PC-9 (cell line): ENCODE data around the gene CNBD2. TPM values are rescaled to one million over a fixed set of nuclear protein-coding genes. Genes with fewer than 3 reads are reported as not detected.

Experiments used
- BruUV-seq: library from RNA; stranded (reverse); fragments of 400-500 nt; replicated peaks from 2 replicates; lab custom pipeline; 2021; lab: Mats Ljungman, UMichigan
- CTCF ChIA-PET: fragments of 300-600 bp; sonication (Branson Sonifier 250); formaldehyde crosslinking; loops from one replicate; lab custom pipeline; 2022; ENCODE audit warnings: antibody characterized with exemption; lab: Charles Lee
- POLR2A ChIA-PET: fragments of 300-600 bp; sonication (Branson Sonifier 250); formaldehyde crosslinking; loops from one replicate; lab custom pipeline; 2022; ENCODE audit warnings: antibody characterized with exemption; ENCODE audit not compliant: unreplicated experiment; lab: Charles Lee
- DNase-seq, 2 experiments: peaks; one replicate each; pipeline versions ENCODE4 v3.0.0 to v3.0.0-alpha.2; 2015 to 2022; ENCODE audit warnings: mixed read lengths in 1 of 2
- H2AFZ ChIP-seq: fragments of 200-600 bp; sonication (generic); 2 replicates; pipeline ENCODE4 v1.8.1; 2017; ENCODE audit warnings: antibody characterized with exemption
- H3F3A ChIP-seq: fragments of 200-600 bp; sonication (generic); 2 replicates; pipeline ENCODE4 v1.8.1; 2017; ENCODE audit warnings: antibody characterized with exemption, mild to moderate bottlenecking, low read depth; ENCODE audit not compliant: insufficient read depth
- H3K27ac ChIP-seq: fragments of 200-600 bp; sonication (generic); 2 replicates; pipeline ENCODE4 v1.6.1; 2016; ENCODE audit warnings: mixed run types
- H3K27me3 ChIP-seq: fragments of 200-600 bp; sonication (generic); 2 replicates; pipeline ENCODE4 v1.6.1; 2016; ENCODE audit warnings: low read depth, mixed run types; ENCODE audit not compliant: insufficient read depth
- H3K36me3 ChIP-seq: fragments of 200-600 bp; sonication (generic); 2 replicates; pipeline ENCODE4 v1.6.1; 2016; ENCODE audit warnings: low read depth, mixed run types
- H3K4me1 ChIP-seq: fragments of 200-600 bp; sonication (generic); replicated peaks from 2 replicates; pipeline ENCODE4 v1.6.1; 2016; ENCODE audit warnings: mixed run types; ENCODE audit not compliant: insufficient read depth
- H3K4me2 ChIP-seq: fragments of 200-600 bp; sonication (generic); 2 replicates; pipeline ENCODE4 v1.6.1; 2017; ENCODE audit warnings: mixed run types
- H3K4me3 ChIP-seq: fragments of 200-600 bp; sonication (generic); 2 replicates; pipeline ENCODE4 v1.6.1; 2016; ENCODE audit warnings: mixed run types
- H3K79me2 ChIP-seq: fragments of 200-600 bp; sonication (generic); 2 replicates; pipeline ENCODE4 v1.6.1; 2017; ENCODE audit warnings: low read depth, mixed run types
- H3K9me2 ChIP-seq: fragments of 200-600 bp; sonication (generic); 2 replicates; pipeline ENCODE4 v1.8.1; 2017; ENCODE audit warnings: mild to moderate bottlenecking; ENCODE audit not compliant: insufficient read depth
- H3K9me3 ChIP-seq: fragments of 200-600 bp; sonication (generic); 2 replicates; pipeline ENCODE4 v1.8.1; 2016; ENCODE audit warnings: low read depth; ENCODE audit not compliant: insufficient read depth
- H4K20me1 ChIP-seq: fragments of 200-600 bp; sonication (generic); 2 replicates; pipeline ENCODE4 v1.8.1; 2017; ENCODE audit not compliant: insufficient read depth
- EZH2 ChIP-seq: fragments of 200-600 bp; sonication (generic); IDR thresholded peaks from 2 replicates; pipeline ENCODE4 v1.8.0; 2017; ENCODE audit warnings: antibody characterized with exemption, low read depth
- intact Hi-C: fragments of 100-400 bp; cut with micrococcal nuclease; formaldehyde crosslinking; loops from one replicate; pipeline ENCODE4 v1.10.0; 2022; ENCODE audit not compliant: unreplicated experiment
- total RNA-seq: library from RNA; stranded (reverse); gene quantifications from 2 replicates; pipeline ENCODE4 v1.2.3, GENCODE V29; 2021
- TF ChIP-seq, protein P1 (sequence below): fragments of 200-600 bp; sonication (generic); conservative IDR thresholded peaks from 2 replicates; pipeline ENCODE4 v1.6.1; 2017; ENCODE audit warnings: mixed run types, antibody characterized with exemption, mild to moderate bottlenecking, moderate library complexity

The CNBD2 gene
- total RNA-seq, 1 experiment from 2014 or later: 7.3 TPM

DNA sequence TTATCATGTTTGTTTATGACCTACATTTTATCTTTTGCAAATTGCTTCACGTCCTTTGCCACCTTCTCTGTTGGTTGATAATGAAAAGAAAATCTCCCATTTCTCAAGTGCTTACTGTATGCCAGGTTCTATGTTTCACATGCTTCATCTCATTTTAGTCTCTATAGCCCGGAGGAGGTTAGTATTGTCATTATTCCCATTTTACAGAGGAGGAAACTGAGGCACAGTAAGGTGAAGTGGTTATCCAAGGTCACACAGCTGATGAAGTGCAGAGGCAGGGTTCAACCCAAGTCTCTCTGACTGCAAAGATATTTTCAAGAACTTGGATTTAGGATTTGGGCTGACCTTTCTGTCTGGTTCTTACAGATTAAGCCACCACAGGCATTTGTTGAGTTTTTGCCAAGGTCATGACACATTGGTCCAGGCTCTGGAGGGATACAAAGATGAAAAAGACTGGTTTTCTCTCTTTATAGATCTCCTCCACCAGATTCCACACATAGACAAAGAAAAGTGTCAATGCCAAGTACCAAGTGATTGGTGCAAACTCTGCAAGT is 20.6 kb downstream of the CNBD2 start:
- no peaks in the 10 kb centered on the region for H3K36me3 ChIP-seq
- intact Hi-C loops: no loop called here
- no peak overlapping the region for H3K4me3 ChIP-seq
- CTCF ChIA-PET: no interaction called here
- POLR2A ChIA-PET: no interaction called here
- H2AFZ ChIP-seq: no peak overlapping the region
- no peaks in the 10 kb centered on the region for H3K79me2 ChIP-seq
- no TSS peak for BruUV-seq
- H3K9me2 ChIP-seq: no peaks in the 10 kb centered on the region
- H3K27me3 ChIP-seq: no peaks in the 10 kb centered on the region
- H3K4me1 ChIP-seq: no peaks in the 10 kb centered on the region
- no peak overlapping the region for H3K27ac ChIP-seq
- H3K9me3 ChIP-seq: no peaks in the 10 kb centered on the region
- H3K4me2 ChIP-seq: no peak overlapping the region
- peaks cover 6% of the 10 kb centered on the region; the same call in 1 of the 2 replicates for H3F3A ChIP-seq
- H4K20me1 ChIP-seq: no peaks in the 10 kb centered on the region
- no peak for TF ChIP-seq EZH2
- TF ChIP-seq, protein P1, sequence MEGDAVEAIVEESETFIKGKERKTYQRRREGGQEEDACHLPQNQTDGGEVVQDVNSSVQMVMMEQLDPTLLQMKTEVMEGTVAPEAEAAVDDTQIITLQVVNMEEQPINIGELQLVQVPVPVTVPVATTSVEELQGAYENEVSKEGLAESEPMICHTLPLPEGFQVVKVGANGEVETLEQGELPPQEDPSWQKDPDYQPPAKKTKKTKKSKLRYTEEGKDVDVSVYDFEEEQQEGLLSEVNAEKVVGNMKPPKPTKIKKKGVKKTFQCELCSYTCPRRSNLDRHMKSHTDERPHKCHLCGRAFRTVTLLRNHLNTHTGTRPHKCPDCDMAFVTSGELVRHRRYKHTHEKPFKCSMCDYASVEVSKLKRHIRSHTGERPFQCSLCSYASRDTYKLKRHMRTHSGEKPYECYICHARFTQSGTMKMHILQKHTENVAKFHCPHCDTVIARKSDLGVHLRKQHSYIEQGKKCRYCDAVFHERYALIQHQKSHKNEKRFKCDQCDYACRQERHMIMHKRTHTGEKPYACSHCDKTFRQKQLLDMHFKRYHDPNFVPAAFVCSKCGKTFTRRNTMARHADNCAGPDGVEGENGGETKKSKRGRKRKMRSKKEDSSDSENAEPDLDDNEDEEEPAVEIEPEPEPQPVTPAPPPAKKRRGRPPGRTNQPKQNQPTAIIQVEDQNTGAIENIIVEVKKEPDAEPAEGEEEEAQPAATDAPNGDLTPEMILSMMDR: no peak
- no peak for DNase-seq

- no peaks in the 10 kb centered on the region for H3K79me2 ChIP-seq
- H4K20me1 ChIP-seq: no peaks in the 10 kb centered on the region
- no peaks in the 10 kb centered on the region for H3K9me2 ChIP-seq
- no peak overlapping the region for H3K4me2 ChIP-seq
- BruUV-seq: no TSS peak
- intact Hi-C loops: loop anchor here (5.0 kb wide), 1 partner anchor 479 kb away; no protein-coding TSS in a partner anchor
- no peaks in the 10 kb centered on the region for H3K4me1 ChIP-seq
- no peaks in the 10 kb centered on the region for H3K9me3 ChIP-seq
- H2AFZ ChIP-seq: no peak overlapping the region
- TF ChIP-seq, protein P1: peak; percentile 67
- no peak for TF ChIP-seq EZH2
- no peaks in the 10 kb centered on the region for H3K27me3 ChIP-seq
- 0 out of 2 replicates have a peak, but pooled peaks cover 4% of the 10 kb centered on the region for H3F3A ChIP-seq
- POLR2A ChIA-PET: interaction anchor here (0.5 to 0.6 kb wide), 6 partner anchors 45 to 844 kb away, joined by 3 to 5 read pairs (median 3); partner anchors contain the start of gene EDEM2
- peak in 1 of 2 experiments; percentile 44 for DNase-seq
- no peak overlapping the region for H3K27ac ChIP-seq
- no peak overlapping the region for H3K4me3 ChIP-seq
- H3K36me3 ChIP-seq: no peaks in the 10 kb centered on the region
- CTCF ChIA-PET: interaction anchor here (0.6 to 2.1 kb wide), 7 partner anchors 9 to 215 kb away, joined by 3 to 21 read pairs (median 6); partner anchors contain the start of gene SCAND1
Measured at GRCh38 chr20:35991142-35991771, 22.9 kb downstream of the CNBD2 start.

DNA sequence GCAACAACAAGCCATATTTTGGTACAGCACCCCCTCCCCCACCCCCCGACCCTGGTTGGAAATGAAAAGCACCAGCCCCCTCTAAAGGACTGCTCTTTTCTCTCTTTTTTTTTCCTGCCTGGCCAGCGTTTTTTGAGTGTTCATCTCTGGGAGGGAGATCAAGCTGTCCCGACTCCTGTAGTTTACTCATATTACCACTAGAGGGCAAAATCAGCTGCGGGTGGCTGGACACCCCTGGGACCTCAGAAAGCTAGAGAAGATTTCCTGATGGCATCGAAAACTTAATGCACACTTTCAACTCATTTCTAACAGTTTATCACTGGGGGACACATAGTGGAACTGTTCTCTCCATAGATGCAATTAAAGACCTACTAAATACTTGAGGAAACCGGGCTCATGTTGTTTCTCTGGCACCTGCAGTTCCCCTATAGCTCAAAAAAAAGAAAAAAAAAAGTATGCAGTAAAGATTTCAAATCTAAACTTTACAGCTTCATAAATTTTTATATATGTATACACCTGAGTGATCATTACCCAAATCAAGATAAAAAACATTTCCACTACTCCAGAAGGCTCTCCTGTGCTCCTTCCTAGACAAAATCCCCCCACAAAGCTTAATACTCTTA is 24.4 kb downstream of the CNBD2 start:
- intact Hi-C loops: loop anchor here (1.0 to 5.0 kb wide), 3 partner anchors 38 to 481 kb away; partner anchors contain the start of gene SCAND1
- H3K27ac ChIP-seq: no peak overlapping the region

More for the DNA sequence above, 24.4 kb downstream of the CNBD2 start:
- 0 out of 2 replicates have a peak, but pooled peaks cover 4% of the 10 kb centered on the region for H3F3A ChIP-seq
- no peaks in the 10 kb centered on the region for H3K27me3 ChIP-seq
- TF ChIP-seq, protein P1: peak; percentile 89
- TF ChIP-seq EZH2: no peak
- BruUV-seq: no TSS peak
- H3K4me2 ChIP-seq: peak overlapping the region; percentile 53
- no peaks in the 10 kb centered on the region for H3K4me1 ChIP-seq
- H3K9me3 ChIP-seq: no peaks in the 10 kb centered on the region
- peak; percentile 59 to 60 for DNase-seq
- POLR2A ChIA-PET: interaction anchor here (0.6 to 0.8 kb wide), 10 partner anchors 12 to 781 kb away, joined by 3 to 13 read pairs (median 7); partner anchors contain the start of genes DSN1 and SCAND1
- no peak overlapping the region for H3K4me3 ChIP-seq
- no peaks in the 10 kb centered on the region for H4K20me1 ChIP-seq
- CTCF ChIA-PET: interaction anchor here (0.5 to 3.8 kb wide), 33 partner anchors 12 to 687 kb away, joined by 3 to 85 read pairs (median 4); partner anchors contain the start of gene SCAND1
- H2AFZ ChIP-seq: no peak overlapping the region
- no peaks in the 10 kb centered on the region for H3K9me2 ChIP-seq
- no peaks in the 10 kb centered on the region for H3K79me2 ChIP-seq
- H3K36me3 ChIP-seq: no peaks in the 10 kb centered on the region
